HEK293 (cell line): ENCODE results near the gene SIK2.
A peak's percentile ranks its signal among the peaks of the same experiment; 100 is the strongest.

Experiments
- GFI1B ChIP-seq: fragments of 450-650 bp; formaldehyde crosslinking; IDR thresholded peaks from 2 replicates; pipeline ENCODE4 v1.5.1; 2016; ENCODE audit warnings: missing biosample characterization, missing genetic modification characterization
- RBAK ChIP-seq: fragments of 450-650 bp; formaldehyde crosslinking; IDR thresholded peaks from 2 replicates; pipeline ENCODE4 v1.5.1; 2016; ENCODE audit warnings: missing biosample characterization, missing genetic modification characterization
- SCRT2 ChIP-seq: fragments of 450-650 bp; formaldehyde crosslinking; IDR thresholded peaks from 2 replicates; pipeline ENCODE4 v1.5.1; 2016; ENCODE audit warnings: missing biosample characterization, missing genetic modification characterization
- YY1 ChIP-seq: fragments of 450-650 bp; formaldehyde crosslinking; IDR thresholded peaks from 2 replicates; pipeline ENCODE4 v1.5.1; 2018; ENCODE audit warnings: missing biosample characterization, missing genetic modification characterization
- YY2 ChIP-seq: fragments of 450-650 bp; formaldehyde crosslinking; IDR thresholded peaks from 2 replicates; pipeline ENCODE4 v1.5.1; 2016; ENCODE audit warnings: missing biosample characterization, missing genetic modification characterization
- ZFHX2 ChIP-seq: fragments of 450-650 bp; formaldehyde crosslinking; conservative IDR thresholded peaks from 2 replicates; pipeline ENCODE4 v1.5.1; 2016; ENCODE audit warnings: missing biosample characterization, missing genetic modification characterization
- ZFP69B ChIP-seq: fragments of 450-650 bp; formaldehyde crosslinking; IDR thresholded peaks from 2 replicates; pipeline ENCODE4 v1.5.1; 2016; ENCODE audit warnings: missing biosample characterization, missing genetic modification characterization
- ZNF155 ChIP-seq: fragments of 450-650 bp; formaldehyde crosslinking; IDR thresholded peaks from 2 replicates; pipeline ENCODE4 v1.5.1; 2016; ENCODE audit warnings: missing biosample characterization, missing genetic modification characterization
- ZNF202 ChIP-seq: fragments of 450-650 bp; formaldehyde crosslinking; IDR thresholded peaks from 2 replicates; pipeline ENCODE4 v1.5.1; 2016; ENCODE audit warnings: missing biosample characterization, missing genetic modification characterization, borderline replicate concordance
- ZNF404 ChIP-seq: fragments of 450-650 bp; formaldehyde crosslinking; IDR thresholded peaks from 2 replicates; pipeline ENCODE4 v1.5.1; 2017; ENCODE audit warnings: missing biosample characterization, missing genetic modification characterization
- ZNF510 ChIP-seq: fragments of 450-650 bp; formaldehyde crosslinking; IDR thresholded peaks from 2 replicates; pipeline ENCODE4 v1.5.1; 2018; ENCODE audit warnings: mild to moderate bottlenecking, missing genetic modification characterization, missing biosample characterization; ENCODE audit not compliant: insufficient replicate concordance
- ZNF560 ChIP-seq: fragments of 450-650 bp; formaldehyde crosslinking; IDR thresholded peaks from 2 replicates; pipeline ENCODE4 v1.5.1; 2017; ENCODE audit warnings: missing biosample characterization, missing genetic modification characterization, borderline replicate concordance
- ZNF585B ChIP-seq: fragments of 450-650 bp; formaldehyde crosslinking; IDR thresholded peaks from 2 replicates; pipeline ENCODE4 v1.5.1; 2016; ENCODE audit warnings: missing biosample characterization, missing genetic modification characterization
- ZNF600 ChIP-seq: fragments of 450-650 bp; formaldehyde crosslinking; IDR thresholded peaks from 2 replicates; pipeline ENCODE4 v1.5.1; 2016; ENCODE audit warnings: missing biosample characterization, missing genetic modification characterization
- ZNF677 ChIP-seq: fragments of 450-650 bp; IDR thresholded peaks from 2 replicates; pipeline ENCODE4 v1.5.0; 2018; ENCODE audit warnings: missing biosample characterization, mild to moderate bottlenecking, missing genetic modification characterization, moderate library complexity
- ZNF830 ChIP-seq: fragments of 450-650 bp; IDR thresholded peaks from 2 replicates; pipeline ENCODE4 v1.5.0; 2018; ENCODE audit warnings: missing biosample characterization, missing genetic modification characterization, low read depth, mild to moderate bottlenecking, moderate library complexity
- ZSCAN30 ChIP-seq: fragments of 450-650 bp; IDR thresholded peaks from 2 replicates; pipeline ENCODE4 v1.5.1; 2018; ENCODE audit warnings: missing biosample characterization, mild to moderate bottlenecking, missing genetic modification characterization, moderate library complexity
- ZXDB ChIP-seq: fragments of 450-650 bp; formaldehyde crosslinking; IDR thresholded peaks from 2 replicates; pipeline ENCODE4 v1.5.1; 2016; ENCODE audit warnings: missing biosample characterization, missing genetic modification characterization
- TF ChIP-seq, protein P1 (sequence below): fragments of 450-650 bp; formaldehyde crosslinking; IDR thresholded peaks from 2 replicates; pipeline ENCODE4 v1.5.0; 2017; ENCODE audit warnings: missing biosample characterization, missing genetic modification characterization, borderline replicate concordance
- TF ChIP-seq, protein P2 (sequence below): fragments of 450-650 bp; formaldehyde crosslinking; IDR thresholded peaks from 2 replicates; pipeline ENCODE4 v1.5.1; 2016; ENCODE audit warnings: missing biosample characterization, missing genetic modification characterization
- TF ChIP-seq, protein P3 (sequence below): fragments of 450-650 bp; formaldehyde crosslinking; IDR thresholded peaks from 2 replicates; pipeline ENCODE4 v1.5.1; 2016; ENCODE audit warnings: missing biosample characterization, missing genetic modification characterization
- TF ChIP-seq, protein P4 (sequence below): fragments of 450-650 bp; formaldehyde crosslinking; IDR thresholded peaks from 2 replicates; pipeline ENCODE4 v1.5.1; 2017; ENCODE audit warnings: missing biosample characterization, missing genetic modification characterization
- TF ChIP-seq, protein P5 (sequence below): fragments of 450-650 bp; formaldehyde crosslinking; IDR thresholded peaks from 2 replicates; pipeline ENCODE4 v1.5.1; 2016; ENCODE audit warnings: missing biosample characterization, missing genetic modification characterization, low read depth
- TF ChIP-seq, protein P6 (sequence below): fragments of 450-650 bp; formaldehyde crosslinking; IDR thresholded peaks from 2 replicates; pipeline ENCODE4 v1.5.1; 2017; ENCODE audit warnings: missing biosample characterization, missing genetic modification characterization
- TF ChIP-seq, protein P7 (sequence below): fragments of 450-650 bp; formaldehyde crosslinking; IDR thresholded peaks from 2 replicates; pipeline ENCODE4 v1.5.1; 2017; ENCODE audit warnings: missing biosample characterization, missing genetic modification characterization
- TF ChIP-seq, protein P8 (sequence below): fragments of 450-650 bp; formaldehyde crosslinking; IDR thresholded peaks from 2 replicates; pipeline ENCODE4 v1.5.1; 2016; ENCODE audit warnings: missing biosample characterization, missing genetic modification characterization, low read depth

The SIK2 gene

DNA sequence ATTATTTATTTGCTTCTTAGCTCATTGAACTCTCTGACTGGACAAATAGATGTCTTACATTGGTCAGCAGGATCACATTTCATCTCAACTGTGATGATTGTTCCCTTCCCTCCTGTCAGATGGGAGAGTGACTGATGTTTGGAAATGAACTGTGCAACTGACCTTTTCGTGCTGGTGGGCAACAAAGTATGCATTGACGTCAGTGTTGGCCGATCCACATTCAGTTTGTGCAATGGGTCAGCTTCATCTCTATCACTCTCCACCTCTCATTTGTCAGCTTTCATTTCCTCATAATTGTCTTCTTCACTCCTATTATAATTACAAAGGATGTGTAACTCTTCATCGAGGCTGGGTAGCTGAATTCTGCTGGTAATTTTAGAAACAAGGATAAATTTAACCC, 92.6 kb downstream of the SIK2 start (continued):
- TF ChIP-seq, protein P1, sequence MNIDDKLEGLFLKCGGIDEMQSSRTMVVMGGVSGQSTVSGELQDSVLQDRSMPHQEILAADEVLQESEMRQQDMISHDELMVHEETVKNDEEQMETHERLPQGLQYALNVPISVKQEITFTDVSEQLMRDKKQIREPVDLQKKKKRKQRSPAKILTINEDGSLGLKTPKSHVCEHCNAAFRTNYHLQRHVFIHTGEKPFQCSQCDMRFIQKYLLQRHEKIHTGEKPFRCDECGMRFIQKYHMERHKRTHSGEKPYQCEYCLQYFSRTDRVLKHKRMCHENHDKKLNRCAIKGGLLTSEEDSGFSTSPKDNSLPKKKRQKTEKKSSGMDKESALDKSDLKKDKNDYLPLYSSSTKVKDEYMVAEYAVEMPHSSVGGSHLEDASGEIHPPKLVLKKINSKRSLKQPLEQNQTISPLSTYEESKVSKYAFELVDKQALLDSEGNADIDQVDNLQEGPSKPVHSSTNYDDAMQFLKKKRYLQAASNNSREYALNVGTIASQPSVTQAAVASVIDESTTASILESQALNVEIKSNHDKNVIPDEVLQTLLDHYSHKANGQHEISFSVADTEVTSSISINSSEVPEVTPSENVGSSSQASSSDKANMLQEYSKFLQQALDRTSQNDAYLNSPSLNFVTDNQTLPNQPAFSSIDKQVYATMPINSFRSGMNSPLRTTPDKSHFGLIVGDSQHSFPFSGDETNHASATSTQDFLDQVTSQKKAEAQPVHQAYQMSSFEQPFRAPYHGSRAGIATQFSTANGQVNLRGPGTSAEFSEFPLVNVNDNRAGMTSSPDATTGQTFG (tag by site-specific recombination): no peak
- no peak for TF ChIP-seq ZNF202
- TF ChIP-seq ZNF510 (tag by site-specific recombination): no peak
- no peak for TF ChIP-seq ZFHX2 (tag by site-specific recombination)
- no peak for TF ChIP-seq YY1
- TF ChIP-seq ZNF600: 0 out of 2 replicates have a peak, but pooled peaks have one; percentile 31
- TF ChIP-seq YY2: no peak
- TF ChIP-seq ZNF404 (tag by site-specific recombination): no peak
- TF ChIP-seq, protein P2, sequence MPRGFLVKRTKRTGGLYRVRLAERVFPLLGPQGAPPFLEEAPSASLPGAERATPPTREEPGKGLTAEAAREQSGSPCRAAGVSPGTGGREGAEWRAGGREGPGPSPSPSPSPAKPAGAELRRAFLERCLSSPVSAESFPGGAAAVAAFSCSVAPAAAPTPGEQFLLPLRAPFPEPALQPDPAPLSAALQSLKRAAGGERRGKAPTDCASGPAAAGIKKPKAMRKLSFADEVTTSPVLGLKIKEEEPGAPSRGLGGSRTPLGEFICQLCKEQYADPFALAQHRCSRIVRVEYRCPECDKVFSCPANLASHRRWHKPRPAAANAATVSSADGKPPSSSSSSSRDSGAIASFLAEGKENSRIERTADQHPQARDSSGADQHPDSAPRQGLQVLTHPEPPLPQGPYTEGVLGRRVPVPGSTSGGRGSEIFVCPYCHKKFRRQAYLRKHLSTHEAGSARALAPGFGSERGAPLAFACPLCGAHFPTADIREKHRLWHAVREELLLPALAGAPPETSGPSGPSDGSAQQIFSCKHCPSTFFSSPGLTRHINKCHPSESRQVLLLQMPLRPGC: peak; percentile 68; the same call in 1 of the 2 replicates
- TF ChIP-seq ZNF155 (tag by site-specific recombination): no peak
- TF ChIP-seq, protein P3, sequence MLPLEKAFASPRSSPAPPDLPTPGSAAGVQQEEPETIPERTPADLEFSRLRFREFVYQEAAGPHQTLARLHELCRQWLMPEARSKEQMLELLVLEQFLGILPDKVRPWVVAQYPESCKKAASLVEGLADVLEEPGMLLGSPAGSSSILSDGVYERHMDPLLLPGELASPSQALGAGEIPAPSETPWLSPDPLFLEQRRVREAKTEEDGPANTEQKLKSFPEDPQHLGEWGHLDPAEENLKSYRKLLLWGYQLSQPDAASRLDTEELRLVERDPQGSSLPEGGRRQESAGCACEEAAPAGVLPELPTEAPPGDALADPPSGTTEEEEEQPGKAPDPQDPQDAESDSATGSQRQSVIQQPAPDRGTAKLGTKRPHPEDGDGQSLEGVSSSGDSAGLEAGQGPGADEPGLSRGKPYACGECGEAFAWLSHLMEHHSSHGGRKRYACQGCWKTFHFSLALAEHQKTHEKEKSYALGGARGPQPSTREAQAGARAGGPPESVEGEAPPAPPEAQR (tag by site-specific recombination): no peak
- no peak for TF ChIP-seq ZNF677 (tag by site-specific recombination)
- no peak for TF ChIP-seq ZSCAN30 (tag by site-specific recombination)
- TF ChIP-seq, protein P4, sequence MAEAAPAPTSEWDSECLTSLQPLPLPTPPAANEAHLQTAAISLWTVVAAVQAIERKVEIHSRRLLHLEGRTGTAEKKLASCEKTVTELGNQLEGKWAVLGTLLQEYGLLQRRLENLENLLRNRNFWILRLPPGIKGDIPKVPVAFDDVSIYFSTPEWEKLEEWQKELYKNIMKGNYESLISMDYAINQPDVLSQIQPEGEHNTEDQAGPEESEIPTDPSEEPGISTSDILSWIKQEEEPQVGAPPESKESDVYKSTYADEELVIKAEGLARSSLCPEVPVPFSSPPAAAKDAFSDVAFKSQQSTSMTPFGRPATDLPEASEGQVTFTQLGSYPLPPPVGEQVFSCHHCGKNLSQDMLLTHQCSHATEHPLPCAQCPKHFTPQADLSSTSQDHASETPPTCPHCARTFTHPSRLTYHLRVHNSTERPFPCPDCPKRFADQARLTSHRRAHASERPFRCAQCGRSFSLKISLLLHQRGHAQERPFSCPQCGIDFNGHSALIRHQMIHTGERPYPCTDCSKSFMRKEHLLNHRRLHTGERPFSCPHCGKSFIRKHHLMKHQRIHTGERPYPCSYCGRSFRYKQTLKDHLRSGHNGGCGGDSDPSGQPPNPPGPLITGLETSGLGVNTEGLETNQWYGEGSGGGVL (tag by site-specific recombination): no peak
- no peak for TF ChIP-seq ZXDB (tag by site-specific recombination)
- no peak for TF ChIP-seq ZNF585B (tag by site-specific recombination)
- TF ChIP-seq GFI1B (tag by site-specific recombination): no peak
- TF ChIP-seq RBAK (tag by site-specific recombination): no peak
- TF ChIP-seq, protein P5, sequence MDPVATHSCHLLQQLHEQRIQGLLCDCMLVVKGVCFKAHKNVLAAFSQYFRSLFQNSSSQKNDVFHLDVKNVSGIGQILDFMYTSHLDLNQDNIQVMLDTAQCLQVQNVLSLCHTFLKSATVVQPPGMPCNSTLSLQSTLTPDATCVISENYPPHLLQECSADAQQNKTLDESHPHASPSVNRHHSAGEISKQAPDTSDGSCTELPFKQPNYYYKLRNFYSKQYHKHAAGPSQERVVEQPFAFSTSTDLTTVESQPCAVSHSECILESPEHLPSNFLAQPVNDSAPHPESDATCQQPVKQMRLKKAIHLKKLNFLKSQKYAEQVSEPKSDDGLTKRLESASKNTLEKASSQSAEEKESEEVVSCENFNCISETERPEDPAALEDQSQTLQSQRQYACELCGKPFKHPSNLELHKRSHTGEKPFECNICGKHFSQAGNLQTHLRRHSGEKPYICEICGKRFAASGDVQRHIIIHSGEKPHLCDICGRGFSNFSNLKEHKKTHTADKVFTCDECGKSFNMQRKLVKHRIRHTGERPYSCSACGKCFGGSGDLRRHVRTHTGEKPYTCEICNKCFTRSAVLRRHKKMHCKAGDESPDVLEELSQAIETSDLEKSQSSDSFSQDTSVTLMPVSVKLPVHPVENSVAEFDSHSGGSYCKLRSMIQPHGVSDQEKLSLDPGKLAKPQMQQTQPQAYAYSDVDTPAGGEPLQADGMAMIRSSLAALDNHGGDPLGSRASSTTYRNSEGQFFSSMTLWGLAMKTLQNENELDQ (tag by site-specific recombination): no peak
- no peak for TF ChIP-seq SCRT2 (tag by site-specific recombination)
- TF ChIP-seq ZFP69B (tag by site-specific recombination): no peak
- TF ChIP-seq, protein P6, sequence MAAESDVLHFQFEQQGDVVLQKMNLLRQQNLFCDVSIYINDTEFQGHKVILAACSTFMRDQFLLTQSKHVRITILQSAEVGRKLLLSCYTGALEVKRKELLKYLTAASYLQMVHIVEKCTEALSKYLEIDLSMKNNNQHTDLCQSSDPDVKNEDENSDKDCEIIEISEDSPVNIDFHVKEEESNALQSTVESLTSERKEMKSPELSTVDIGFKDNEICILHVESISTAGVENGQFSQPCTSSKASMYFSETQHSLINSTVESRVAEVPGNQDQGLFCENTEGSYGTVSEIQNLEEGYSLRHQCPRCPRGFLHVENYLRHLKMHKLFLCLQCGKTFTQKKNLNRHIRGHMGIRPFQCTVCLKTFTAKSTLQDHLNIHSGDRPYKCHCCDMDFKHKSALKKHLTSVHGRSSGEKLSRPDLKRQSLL (tag by site-specific recombination): no peak
- no peak for TF ChIP-seq ZNF560
- TF ChIP-seq, protein P7, sequence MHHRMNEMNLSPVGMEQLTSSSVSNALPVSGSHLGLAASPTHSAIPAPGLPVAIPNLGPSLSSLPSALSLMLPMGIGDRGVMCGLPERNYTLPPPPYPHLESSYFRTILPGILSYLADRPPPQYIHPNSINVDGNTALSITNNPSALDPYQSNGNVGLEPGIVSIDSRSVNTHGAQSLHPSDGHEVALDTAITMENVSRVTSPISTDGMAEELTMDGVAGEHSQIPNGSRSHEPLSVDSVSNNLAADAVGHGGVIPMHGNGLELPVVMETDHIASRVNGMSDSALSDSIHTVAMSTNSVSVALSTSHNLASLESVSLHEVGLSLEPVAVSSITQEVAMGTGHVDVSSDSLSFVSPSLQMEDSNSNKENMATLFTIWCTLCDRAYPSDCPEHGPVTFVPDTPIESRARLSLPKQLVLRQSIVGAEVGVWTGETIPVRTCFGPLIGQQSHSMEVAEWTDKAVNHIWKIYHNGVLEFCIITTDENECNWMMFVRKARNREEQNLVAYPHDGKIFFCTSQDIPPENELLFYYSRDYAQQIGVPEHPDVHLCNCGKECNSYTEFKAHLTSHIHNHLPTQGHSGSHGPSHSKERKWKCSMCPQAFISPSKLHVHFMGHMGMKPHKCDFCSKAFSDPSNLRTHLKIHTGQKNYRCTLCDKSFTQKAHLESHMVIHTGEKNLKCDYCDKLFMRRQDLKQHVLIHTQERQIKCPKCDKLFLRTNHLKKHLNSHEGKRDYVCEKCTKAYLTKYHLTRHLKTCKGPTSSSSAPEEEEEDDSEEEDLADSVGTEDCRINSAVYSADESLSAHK (tag by site-specific recombination): no peak
- TF ChIP-seq, protein P8, sequence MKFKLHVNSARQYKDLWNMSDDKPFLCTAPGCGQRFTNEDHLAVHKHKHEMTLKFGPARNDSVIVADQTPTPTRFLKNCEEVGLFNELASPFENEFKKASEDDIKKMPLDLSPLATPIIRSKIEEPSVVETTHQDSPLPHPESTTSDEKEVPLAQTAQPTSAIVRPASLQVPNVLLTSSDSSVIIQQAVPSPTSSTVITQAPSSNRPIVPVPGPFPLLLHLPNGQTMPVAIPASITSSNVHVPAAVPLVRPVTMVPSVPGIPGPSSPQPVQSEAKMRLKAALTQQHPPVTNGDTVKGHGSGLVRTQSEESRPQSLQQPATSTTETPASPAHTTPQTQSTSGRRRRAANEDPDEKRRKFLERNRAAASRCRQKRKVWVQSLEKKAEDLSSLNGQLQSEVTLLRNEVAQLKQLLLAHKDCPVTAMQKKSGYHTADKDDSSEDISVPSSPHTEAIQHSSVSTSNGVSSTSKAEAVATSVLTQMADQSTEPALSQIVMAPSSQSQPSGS (tag by site-specific recombination): no peak
- TF ChIP-seq ZNF830 (tag by site-specific recombination): no peak
